ENCODE results near the gene AHNAK2. TPM values are rescaled to one million over a fixed set of nuclear protein-coding genes. Genes with fewer than 3 reads are reported as not detected.

AHNAK2 gene
- total and polyA plus RNA-seq, 2 donors (not counting 1 experiment from before 2014, with no cell fraction given) = not detected

DNA sequence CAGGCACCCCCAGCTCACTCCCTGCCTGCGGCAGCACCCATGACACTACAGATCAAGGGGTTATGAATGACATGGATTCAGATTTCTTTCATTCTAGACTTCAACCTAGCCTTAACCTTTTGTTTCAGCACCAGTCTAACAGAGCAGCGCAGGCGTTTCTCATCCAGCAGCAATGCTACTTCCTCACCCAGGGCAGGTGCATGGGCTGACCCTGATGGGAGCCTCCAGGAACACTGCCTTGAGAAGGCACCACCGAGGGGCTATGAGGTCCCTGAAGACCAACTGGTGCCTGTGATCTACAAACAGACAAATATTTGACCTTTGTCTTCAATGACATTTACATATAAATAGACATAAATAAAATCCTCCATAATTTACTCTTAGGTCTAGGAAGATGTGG is 31.9 kb upstream of the AHNAK2 start:
- no peak overlapping the region for H2AFZ ChIP-seq (ENCODE audit: insufficient read depth, low read depth, low read length, poor library complexity, severe bottlenecking)
- no peak overlapping the region for H3K4me2 ChIP-seq (replicated peaks; ENCODE audit: low read depth, low read length, poor library complexity, severe bottlenecking)
- no peak overlapping the region for H3K9ac ChIP-seq (ENCODE audit: low read length)
- H4K20me1 ChIP-seq (ENCODE audit: control insufficient read depth, insufficient read depth, low read length, poor library complexity, severe bottlenecking) = peaks cover 38% of the 10 kb centered on the region
- no peaks in the 10 kb centered on the region for H3K9me3 ChIP-seq (ENCODE audit: control extremely low read depth in 1 of 3, control insufficient read depth in 2 of 3, insufficient read depth in 1 of 3, low read length in 2 of 3)
- H3K27me3 ChIP-seq (replicated peaks in 1 of 4; ENCODE audit: control extremely low read depth in 1 of 4, control insufficient read depth in 3 of 4, insufficient read depth in 4 of 4, low read length in 3 of 4) = no peaks in the 10 kb centered on the region
- TF ChIP-seq EZH2 (IDR thresholded peaks at IDR 0.05; ENCODE audit: borderline replicate concordance, insufficient read depth, low read depth, low read length, poor library complexity, severe bottlenecking) = no peak
- TF ChIP-seq, protein P1, sequence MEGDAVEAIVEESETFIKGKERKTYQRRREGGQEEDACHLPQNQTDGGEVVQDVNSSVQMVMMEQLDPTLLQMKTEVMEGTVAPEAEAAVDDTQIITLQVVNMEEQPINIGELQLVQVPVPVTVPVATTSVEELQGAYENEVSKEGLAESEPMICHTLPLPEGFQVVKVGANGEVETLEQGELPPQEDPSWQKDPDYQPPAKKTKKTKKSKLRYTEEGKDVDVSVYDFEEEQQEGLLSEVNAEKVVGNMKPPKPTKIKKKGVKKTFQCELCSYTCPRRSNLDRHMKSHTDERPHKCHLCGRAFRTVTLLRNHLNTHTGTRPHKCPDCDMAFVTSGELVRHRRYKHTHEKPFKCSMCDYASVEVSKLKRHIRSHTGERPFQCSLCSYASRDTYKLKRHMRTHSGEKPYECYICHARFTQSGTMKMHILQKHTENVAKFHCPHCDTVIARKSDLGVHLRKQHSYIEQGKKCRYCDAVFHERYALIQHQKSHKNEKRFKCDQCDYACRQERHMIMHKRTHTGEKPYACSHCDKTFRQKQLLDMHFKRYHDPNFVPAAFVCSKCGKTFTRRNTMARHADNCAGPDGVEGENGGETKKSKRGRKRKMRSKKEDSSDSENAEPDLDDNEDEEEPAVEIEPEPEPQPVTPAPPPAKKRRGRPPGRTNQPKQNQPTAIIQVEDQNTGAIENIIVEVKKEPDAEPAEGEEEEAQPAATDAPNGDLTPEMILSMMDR (IDR thresholded peaks at IDR 0.05) = no peak
- peaks cover 44% of the 10 kb centered on the region for H3K79me2 ChIP-seq (ENCODE audit: control insufficient read depth, insufficient read depth, low read length)
- no peak for ATAC-seq (ENCODE audit: low read depth)
- Mint-ChIP-seq H3K9me3 (ENCODE audit: insufficient read depth) (no peaks in the 10 kb centered on the region), H3K4me1 (peaks cover 26% of the 10 kb centered on the region), H3K4me3 (no peak overlapping the region), H3K27ac (no peak overlapping the region), H3K27me3 (no peaks in the 10 kb centered on the region)
- H3K36me3 ChIP-seq (replicated peaks in 1 of 2; ENCODE audit: control extremely low read depth in 1 of 2, control insufficient read depth in 1 of 2, extremely low read depth in 1 of 2, insufficient read depth in 2 of 2, low read length in 1 of 2) = peaks cover 2 to 19% of the 10 kb centered on the region in 2 experiments
- intact Hi-C loops (cut with micrococcal nuclease) = no loop called here
- CTCF ChIA-PET = interaction anchor here (0.6 kb wide), 1 partner anchor 94 kb away, joined by 7 read pairs; no protein-coding TSS in a partner anchor
- no peak for DNase-seq
- H3K4me1 ChIP-seq (ENCODE audit: control insufficient read depth in 2 of 2, insufficient read depth in 2 of 2, low read length in 2 of 2) = peaks cover 4 to 6% of the 10 kb centered on the region in 2 donors
- no peak overlapping the region for H3K27ac ChIP-seq (ENCODE audit: low read length in 2 of 2)
- no peak overlapping the region for H3K4me3 ChIP-seq (ENCODE audit: control extremely low read depth in 1 of 5, extremely low read depth in 1 of 5, insufficient read depth in 1 of 5, low read depth in 2 of 5, low read length in 4 of 5)
- POLR2A ChIA-PET = no interaction called here
- 97% methylated on average over 3 of the region's 4 CpGs for WGBS (ENCODE audit: insufficient coverage)

DNA sequence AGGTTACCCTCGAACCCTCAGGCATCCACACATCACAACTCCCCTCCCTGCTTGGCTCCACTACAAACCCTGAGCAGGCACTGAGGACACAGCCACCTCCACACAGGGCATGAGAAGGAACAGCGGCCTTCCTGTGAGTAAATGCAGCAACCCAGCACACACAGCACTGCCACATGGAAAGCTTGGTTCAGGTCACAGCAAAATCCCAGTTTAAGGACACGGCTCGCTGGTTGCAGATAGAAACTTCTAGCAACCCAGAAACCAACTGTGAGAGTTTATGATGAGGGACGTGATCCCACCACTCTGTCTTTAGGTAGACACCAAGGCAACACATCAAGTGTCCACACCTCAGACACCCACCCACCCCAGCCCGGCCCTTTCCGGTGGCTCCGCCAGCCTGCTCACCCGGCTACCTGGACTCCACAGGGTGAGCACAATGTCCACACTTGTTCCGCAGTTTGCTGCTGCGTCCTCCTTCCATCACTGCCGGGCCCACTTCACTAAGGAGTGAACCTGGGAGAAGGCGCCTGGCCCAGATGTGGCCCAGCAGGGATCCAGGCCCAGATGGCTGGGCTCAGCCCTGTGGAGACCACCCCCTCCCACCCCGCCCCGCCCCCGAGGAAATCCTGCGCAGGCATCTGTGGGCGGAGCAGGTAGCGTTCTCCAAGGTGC is 29.6 kb upstream of the AHNAK2 start:
- WGBS (ENCODE audit: insufficient coverage) = 97% methylated on average over 14 of the region's 19 CpGs
- Histone ChIP-seq H3K27me3 (replicated peaks in 1 of 4; ENCODE audit: control extremely low read depth in 1 of 4, control insufficient read depth in 3 of 4, insufficient read depth in 4 of 4, low read length in 3 of 4) (no peaks in the 10 kb centered on the region), H2AFZ (ENCODE audit: insufficient read depth, low read depth, low read length, poor library complexity, severe bottlenecking) (no peak overlapping the region), H3K9me3 (ENCODE audit: control extremely low read depth in 1 of 3, control insufficient read depth in 2 of 3, insufficient read depth in 1 of 3, low read length in 2 of 3) (no peaks in the 10 kb centered on the region), H3K79me2 (ENCODE audit: control insufficient read depth, insufficient read depth, low read length) (peaks cover 20% of the 10 kb centered on the region), H3K36me3 (replicated peaks in 1 of 2; ENCODE audit: control extremely low read depth in 1 of 2, control insufficient read depth in 1 of 2, extremely low read depth in 1 of 2, insufficient read depth in 2 of 2, low read length in 1 of 2) (peaks cover 2 to 19% of the 10 kb centered on the region in 2 experiments), H3K9ac (ENCODE audit: low read length) (no peak overlapping the region), H3K27ac (ENCODE audit: low read length in 2 of 2) (no peak overlapping the region), H3K4me1 (ENCODE audit: control insufficient read depth in 2 of 2, insufficient read depth in 2 of 2, low read length in 2 of 2) (no peaks in the 10 kb centered on the region), H4K20me1 (ENCODE audit: control insufficient read depth, insufficient read depth, low read length, poor library complexity, severe bottlenecking) (peaks cover 14% of the 10 kb centered on the region), H3K4me3 (ENCODE audit: control extremely low read depth in 1 of 5, extremely low read depth in 1 of 5, insufficient read depth in 1 of 5, low read depth in 2 of 5, low read length in 4 of 5) (no peak overlapping the region), H3K4me2 (replicated peaks; ENCODE audit: low read depth, low read length, poor library complexity, severe bottlenecking) (no peak overlapping the region)
- intact Hi-C loops (cut with micrococcal nuclease) = no loop called here
- Mint-ChIP-seq H3K9me3 (ENCODE audit: insufficient read depth) (no peaks in the 10 kb centered on the region), H3K27me3 (no peaks in the 10 kb centered on the region), H3K4me3 (no peak overlapping the region), H3K4me1 (peaks cover 8% of the 10 kb centered on the region), H3K27ac (no peak overlapping the region)
- ChIA-PET CTCF (no interaction called here), POLR2A (no interaction called here)
- ATAC-seq (ENCODE audit: low read depth) = no peak
- DNase-seq = no peak
- no peak for TF ChIP-seq EZH2 (IDR thresholded peaks at IDR 0.05; ENCODE audit: borderline replicate concordance, insufficient read depth, low read depth, low read length, poor library complexity, severe bottlenecking)
- TF ChIP-seq, protein P1 (IDR thresholded peaks at IDR 0.05) = no peak
